ENCODE data around the gene MYH14.

MYH14 gene

DNA sequence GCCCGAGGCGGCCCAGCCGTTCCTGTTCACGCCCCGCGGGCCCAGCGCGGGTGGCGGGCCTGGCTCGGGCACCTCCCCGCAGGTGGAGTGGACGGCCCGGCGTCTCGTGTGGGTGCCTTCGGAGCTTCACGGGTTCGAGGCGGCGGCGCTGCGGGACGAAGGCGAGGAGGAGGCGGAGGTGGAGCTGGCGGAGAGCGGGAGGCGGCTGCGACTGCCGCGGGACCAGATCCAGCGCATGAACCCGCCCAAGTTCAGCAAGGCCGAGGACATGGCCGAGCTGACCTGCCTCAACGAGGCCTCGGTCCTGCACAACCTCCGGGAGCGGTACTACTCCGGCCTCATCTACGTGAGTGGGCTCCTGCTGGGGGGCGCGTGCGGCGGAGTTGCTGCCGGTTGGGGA is 7.0 kb downstream of the MYH14 start:
- Histone ChIP-seq H3K36me3 (ENCODE audit: insufficient read depth, insufficient read length, low read length) (no peaks in the 10 kb centered on the region), H3K4me3 (ENCODE audit: insufficient read length, low read depth) (no peak overlapping the region), H3K27me3 (ENCODE audit: insufficient read depth, insufficient read length) (no peaks in the 10 kb centered on the region), H3K4me1 (ENCODE audit: insufficient read depth, insufficient read length) (peaks cover 7% of the 10 kb centered on the region), H3K9ac (ENCODE audit: insufficient read length, low read depth) (no peak overlapping the region), H3K9me3 (ENCODE audit: insufficient read depth, low read length) (no peaks in the 10 kb centered on the region)
- no peak for TF ChIP-seq YY1 (IDR thresholded peaks at IDR 0.05; ENCODE audit: insufficient read depth, insufficient read length)
- TF ChIP-seq ZNF274 (IDR thresholded peaks at IDR 0.05; ENCODE audit: low read depth, low read length): no peak
- TF ChIP-seq SUZ12 (IDR thresholded peaks at IDR 0.05; ENCODE audit: extremely low read depth, insufficient read depth, insufficient read length): no peak
- DNase-seq (ENCODE audit: low read depth, low spot score): no peak

DNA sequence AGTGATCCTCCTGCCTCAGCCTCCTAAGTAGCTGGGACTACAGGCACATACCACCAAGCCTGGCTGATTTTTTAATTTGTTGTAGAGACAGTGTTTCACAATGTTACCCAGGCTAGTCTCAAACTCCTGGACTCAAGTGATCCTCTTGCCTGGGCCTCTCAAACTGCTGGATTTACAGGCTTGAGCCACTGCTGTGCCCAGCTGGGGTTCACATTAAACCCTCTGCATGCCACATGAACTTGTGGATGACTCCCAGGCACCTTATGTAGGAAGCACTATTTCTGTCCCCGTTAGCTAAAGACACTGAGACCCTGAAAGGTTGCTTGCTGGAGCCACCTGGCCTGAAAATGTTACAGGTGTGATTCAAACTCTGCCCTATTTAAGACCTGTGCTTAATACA is 10.5 kb downstream of the MYH14 start:
- DNase-seq (ENCODE audit: low read depth, low spot score): no peak
- Histone ChIP-seq H3K9me3 (ENCODE audit: insufficient read depth, low read length) (no peaks in the 10 kb centered on the region), H3K4me1 (ENCODE audit: insufficient read depth, insufficient read length) (peaks cover 6% of the 10 kb centered on the region), H3K9ac (ENCODE audit: insufficient read length, low read depth) (no peak overlapping the region), H3K27me3 (ENCODE audit: insufficient read depth, insufficient read length) (no peaks in the 10 kb centered on the region), H3K36me3 (ENCODE audit: insufficient read depth, insufficient read length, low read length) (no peaks in the 10 kb centered on the region), H3K4me3 (ENCODE audit: insufficient read length, low read depth) (no peak overlapping the region)
- no peak for TF ChIP-seq YY1 (IDR thresholded peaks at IDR 0.05; ENCODE audit: insufficient read depth, insufficient read length)
- TF ChIP-seq ZNF274 (IDR thresholded peaks at IDR 0.05; ENCODE audit: low read depth, low read length): no peak
- TF ChIP-seq SUZ12 (IDR thresholded peaks at IDR 0.05; ENCODE audit: extremely low read depth, insufficient read depth, insufficient read length): no peak

DNA sequence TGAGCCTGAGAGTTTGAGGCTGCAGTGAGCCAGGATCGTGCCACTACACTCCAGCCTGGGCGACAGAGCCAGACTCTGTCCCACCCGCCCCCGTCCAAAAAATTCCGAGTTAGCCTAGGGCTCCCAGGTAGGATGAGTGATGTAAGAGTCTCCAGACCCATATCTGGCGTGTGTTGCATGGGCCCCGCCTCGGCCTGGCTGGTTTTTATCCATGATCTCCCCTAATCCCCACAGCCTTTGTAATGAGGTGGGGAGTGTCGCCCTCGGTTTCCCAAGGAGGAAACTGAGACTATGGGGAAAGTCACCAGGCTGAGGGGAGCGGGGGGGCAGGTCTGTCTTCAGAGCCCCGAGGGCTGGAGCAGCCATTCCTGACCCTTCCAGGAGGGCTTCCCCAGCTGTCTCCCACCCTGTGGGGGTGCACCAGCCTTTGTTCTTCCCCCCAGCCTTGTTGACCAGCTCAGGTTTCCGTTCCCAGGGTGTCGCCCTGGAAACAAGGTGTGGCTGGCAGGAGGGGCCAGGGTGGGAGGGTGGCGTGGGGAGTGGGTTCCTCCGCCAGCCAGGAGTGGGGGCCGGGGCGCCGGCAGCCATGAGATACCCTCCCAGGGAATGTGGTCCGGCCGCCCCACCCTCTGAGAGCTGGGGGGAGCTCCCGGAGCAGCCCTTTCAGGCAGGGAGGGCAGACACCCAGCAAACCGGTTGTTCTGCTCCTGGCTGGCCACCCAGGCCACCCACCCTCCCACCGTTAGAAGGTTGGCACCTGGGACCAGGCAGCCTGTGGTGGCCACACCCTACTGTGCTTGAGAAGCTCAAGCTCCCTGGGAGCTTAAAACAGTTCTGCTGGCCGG is 11.5 kb downstream of the MYH14 start:
- TF ChIP-seq SUZ12 (IDR thresholded peaks at IDR 0.05; ENCODE audit: extremely low read depth, insufficient read depth, insufficient read length) (no peak), ZNF274 (IDR thresholded peaks at IDR 0.05; ENCODE audit: low read depth, low read length) (no peak)
- H3K4me1 ChIP-seq (ENCODE audit: insufficient read depth, insufficient read length): peaks cover 6% of the 10 kb centered on the region
- H3K27me3 ChIP-seq (ENCODE audit: insufficient read depth, insufficient read length): no peaks in the 10 kb centered on the region
- H3K36me3 ChIP-seq (ENCODE audit: insufficient read depth, insufficient read length, low read length): no peaks in the 10 kb centered on the region
- no peak for DNase-seq (ENCODE audit: low read depth, low spot score)
- no peak overlapping the region for H3K4me3 ChIP-seq (ENCODE audit: insufficient read length, low read depth)
- no peaks in the 10 kb centered on the region for H3K9me3 ChIP-seq (ENCODE audit: insufficient read depth, low read length)
- no peak overlapping the region for H3K9ac ChIP-seq (ENCODE audit: insufficient read length, low read depth)

DNA sequence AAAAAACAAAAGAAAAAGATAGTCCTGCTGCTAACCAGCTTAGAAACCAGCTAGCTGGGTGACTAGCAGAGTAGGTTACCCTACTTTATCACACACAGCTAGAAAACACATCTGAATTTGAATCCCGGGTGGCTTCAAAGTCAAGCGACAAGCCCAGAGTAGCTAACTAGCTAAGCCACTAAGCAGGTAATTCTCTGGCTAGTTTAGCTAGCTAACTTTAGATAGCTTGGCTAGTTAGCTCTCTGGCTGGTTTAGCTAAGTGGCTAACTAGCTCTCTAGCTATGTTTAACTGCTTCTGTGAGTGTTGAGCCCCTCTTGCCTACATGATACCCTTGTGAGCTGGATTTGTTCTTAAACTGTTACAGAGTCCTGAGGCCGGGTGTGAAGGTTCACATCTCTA is 12.4 kb downstream of the MYH14 start:
- Histone ChIP-seq H3K36me3 (ENCODE audit: insufficient read depth, insufficient read length, low read length) (no peaks in the 10 kb centered on the region), H3K4me1 (ENCODE audit: insufficient read depth, insufficient read length) (peaks cover 6% of the 10 kb centered on the region), H3K9ac (ENCODE audit: insufficient read length, low read depth) (no peak overlapping the region), H3K27me3 (ENCODE audit: insufficient read depth, insufficient read length) (no peaks in the 10 kb centered on the region), H3K9me3 (ENCODE audit: insufficient read depth, low read length) (no peaks in the 10 kb centered on the region), H3K4me3 (ENCODE audit: insufficient read length, low read depth) (no peak overlapping the region)
- no peak for TF ChIP-seq SUZ12 (IDR thresholded peaks at IDR 0.05; ENCODE audit: extremely low read depth, insufficient read depth, insufficient read length)
- no peak for TF ChIP-seq YY1 (IDR thresholded peaks at IDR 0.05; ENCODE audit: insufficient read depth, insufficient read length)
- no peak for TF ChIP-seq ZNF274 (IDR thresholded peaks at IDR 0.05; ENCODE audit: low read depth, low read length)
- DNase-seq (ENCODE audit: low read depth, low spot score): no peak

DNA sequence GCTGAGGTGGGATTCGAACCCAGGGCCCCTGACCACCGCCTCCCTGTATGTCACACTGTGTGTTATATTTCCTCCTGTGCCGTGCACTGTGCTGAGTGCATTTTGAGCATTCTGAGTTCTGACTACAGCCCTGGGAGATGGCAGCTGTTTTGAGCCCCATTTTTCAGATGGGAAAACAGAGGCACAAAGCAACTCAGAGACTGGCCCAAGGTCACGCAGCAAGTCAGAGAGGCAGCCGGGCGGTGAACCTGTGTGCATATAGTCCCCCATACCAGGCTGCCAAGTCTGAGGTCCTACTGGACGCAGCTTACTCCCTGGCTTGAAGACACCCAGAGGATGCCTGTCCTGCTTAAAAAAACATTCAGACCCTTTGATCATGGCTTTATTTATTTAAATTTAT is 17.7 kb downstream of the MYH14 start:
- H3K4me3 ChIP-seq (ENCODE audit: insufficient read length, low read depth): no peak overlapping the region
- no peak for TF ChIP-seq SUZ12 (IDR thresholded peaks at IDR 0.05; ENCODE audit: extremely low read depth, insufficient read depth, insufficient read length)
- no peak for TF ChIP-seq YY1 (IDR thresholded peaks at IDR 0.05; ENCODE audit: insufficient read depth, insufficient read length)
- TF ChIP-seq ZNF274 (IDR thresholded peaks at IDR 0.05; ENCODE audit: low read depth, low read length): no peak
- no peaks in the 10 kb centered on the region for H3K27me3 ChIP-seq (ENCODE audit: insufficient read depth, insufficient read length)
- H3K9ac ChIP-seq (ENCODE audit: insufficient read length, low read depth): no peak overlapping the region
- DNase-seq (ENCODE audit: low read depth, low spot score): no peak
- no peaks in the 10 kb centered on the region for H3K36me3 ChIP-seq (ENCODE audit: insufficient read depth, insufficient read length, low read length)
- H3K4me1 ChIP-seq (ENCODE audit: insufficient read depth, insufficient read length): peaks cover 3% of the 10 kb centered on the region
- H3K9me3 ChIP-seq (ENCODE audit: insufficient read depth, low read length): no peaks in the 10 kb centered on the region

DNA sequence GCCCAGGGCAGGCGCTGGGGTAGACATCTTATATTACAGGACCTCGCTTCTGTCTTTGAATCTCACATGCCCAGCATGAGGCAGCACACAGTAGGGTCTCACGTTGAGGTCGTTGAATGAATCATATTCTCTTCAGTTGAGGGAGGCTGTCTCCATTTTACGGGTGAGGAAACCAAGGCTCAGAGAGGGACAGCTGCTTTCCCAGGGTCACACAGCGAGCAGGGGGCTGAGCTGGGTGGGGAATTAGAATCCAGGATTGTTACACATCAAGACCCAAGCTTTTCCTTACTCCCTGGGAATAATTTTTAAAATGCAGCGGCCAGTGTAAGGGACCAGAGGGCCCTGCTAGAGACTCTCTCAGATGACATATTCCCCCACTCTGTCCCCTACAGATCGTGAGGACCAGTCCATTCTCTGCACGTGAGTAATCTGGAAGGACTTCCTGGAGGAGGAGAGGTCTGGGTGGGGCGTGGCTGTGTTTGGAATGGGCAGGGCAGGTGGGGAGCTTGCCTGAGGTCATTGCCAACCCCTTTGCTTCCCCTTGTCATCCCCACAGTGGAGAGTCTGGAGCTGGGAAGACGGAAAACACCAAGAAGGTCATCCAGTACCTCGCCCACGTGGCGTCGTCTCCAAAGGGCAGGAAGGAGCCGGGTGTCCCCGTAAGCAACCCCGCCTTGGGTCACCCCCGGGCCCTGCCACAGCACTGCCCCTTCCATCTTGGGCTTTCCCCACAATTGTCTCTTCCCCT is 19.4 kb downstream of the MYH14 start:
- TF ChIP-seq YY1 (IDR thresholded peaks at IDR 0.05; ENCODE audit: insufficient read depth, insufficient read length): no peak
- TF ChIP-seq SUZ12 (IDR thresholded peaks at IDR 0.05; ENCODE audit: extremely low read depth, insufficient read depth, insufficient read length): no peak
- TF ChIP-seq ZNF274 (IDR thresholded peaks at IDR 0.05; ENCODE audit: low read depth, low read length): no peak
- Histone ChIP-seq H3K4me1 (ENCODE audit: insufficient read depth, insufficient read length) (no peaks in the 10 kb centered on the region), H3K36me3 (ENCODE audit: insufficient read depth, insufficient read length, low read length) (no peaks in the 10 kb centered on the region), H3K27me3 (ENCODE audit: insufficient read depth, insufficient read length) (no peaks in the 10 kb centered on the region), H3K9me3 (ENCODE audit: insufficient read depth, low read length) (no peaks in the 10 kb centered on the region), H3K9ac (ENCODE audit: insufficient read length, low read depth) (no peak overlapping the region), H3K4me3 (ENCODE audit: insufficient read length, low read depth) (no peak overlapping the region)
- DNase-seq (ENCODE audit: low read depth, low spot score): no peak

DNA sequence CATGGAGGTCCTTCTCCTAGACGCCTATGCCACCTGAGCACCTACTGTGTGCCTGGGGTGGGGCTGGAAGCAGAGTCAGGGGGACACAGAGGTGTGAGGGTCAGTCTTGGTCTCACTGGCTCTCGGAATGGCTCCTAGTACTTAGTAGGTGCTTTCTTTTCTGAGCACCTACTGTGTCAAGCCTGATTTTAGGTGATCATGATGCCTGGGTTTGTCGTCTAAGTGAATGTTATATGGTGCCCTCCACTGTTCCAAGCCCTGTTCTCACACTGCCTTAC is 20.0 kb downstream of the MYH14 start:
- no peak overlapping the region for H3K4me3 ChIP-seq (ENCODE audit: insufficient read length, low read depth)
- H3K27me3 ChIP-seq (ENCODE audit: insufficient read depth, insufficient read length): no peaks in the 10 kb centered on the region
- H3K4me1 ChIP-seq (ENCODE audit: insufficient read depth, insufficient read length): no peaks in the 10 kb centered on the region
- no peaks in the 10 kb centered on the region for H3K36me3 ChIP-seq (ENCODE audit: insufficient read depth, insufficient read length, low read length)
- H3K9ac ChIP-seq (ENCODE audit: insufficient read length, low read depth): no peak overlapping the region
- TF ChIP-seq SUZ12 (IDR thresholded peaks at IDR 0.05; ENCODE audit: extremely low read depth, insufficient read depth, insufficient read length) (no peak), YY1 (IDR thresholded peaks at IDR 0.05; ENCODE audit: insufficient read depth, insufficient read length) (no peak), ZNF274 (IDR thresholded peaks at IDR 0.05; ENCODE audit: low read depth, low read length) (no peak)
- H3K9me3 ChIP-seq (ENCODE audit: insufficient read depth, low read length): no peaks in the 10 kb centered on the region
- no peak for DNase-seq (ENCODE audit: low read depth, low spot score)

Data from NT2/D1 (cell line).